ENCODE measurements around the gene SSR3. TPM values are rescaled to one million over a fixed set of nuclear protein-coding genes. Genes with fewer than 3 reads are reported as not detected.

SSR3 gene
- total RNA-seq, 4 donors from 2014 or later = 134 to 223 (median 176) TPM

DNA sequence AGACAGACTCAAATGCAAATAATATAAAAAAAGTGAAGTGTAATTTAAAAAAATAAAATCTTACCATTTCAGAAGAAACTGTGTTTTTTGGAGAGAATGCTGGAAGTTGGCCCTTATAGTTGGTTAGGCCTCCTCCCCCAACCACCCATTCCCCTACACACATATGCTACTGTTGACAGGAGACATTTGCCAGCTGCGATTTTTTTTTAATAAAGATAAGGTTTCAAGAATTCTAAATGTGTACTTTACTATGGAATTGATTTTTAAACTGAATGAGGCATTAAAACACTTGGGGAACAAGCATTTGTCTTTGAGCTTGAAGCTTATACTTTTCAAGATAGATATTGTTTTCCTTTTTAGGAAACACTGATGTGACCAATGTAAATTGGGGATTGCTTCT lies 4.4 kb upstream of the SSR3 start:
- H3K36me3 ChIP-seq = no peaks in the 10 kb centered on the region
- peaks cover 12 to 28% of the 10 kb centered on the region in 2 donors for H3K4me1 ChIP-seq
- no peak for DNase-seq
- H3K27me3 ChIP-seq = no peaks in the 10 kb centered on the region
- peak overlapping the region; percentile 3 to 53 (median 20) for H3K27ac ChIP-seq
- intact Hi-C loops (cut with DNase I) = loop anchor here (10.0 kb wide), 2 partner anchors 115 to 525 kb away; partner anchors contain the start of gene TIPARP
- TF ChIP-seq, protein P1, sequence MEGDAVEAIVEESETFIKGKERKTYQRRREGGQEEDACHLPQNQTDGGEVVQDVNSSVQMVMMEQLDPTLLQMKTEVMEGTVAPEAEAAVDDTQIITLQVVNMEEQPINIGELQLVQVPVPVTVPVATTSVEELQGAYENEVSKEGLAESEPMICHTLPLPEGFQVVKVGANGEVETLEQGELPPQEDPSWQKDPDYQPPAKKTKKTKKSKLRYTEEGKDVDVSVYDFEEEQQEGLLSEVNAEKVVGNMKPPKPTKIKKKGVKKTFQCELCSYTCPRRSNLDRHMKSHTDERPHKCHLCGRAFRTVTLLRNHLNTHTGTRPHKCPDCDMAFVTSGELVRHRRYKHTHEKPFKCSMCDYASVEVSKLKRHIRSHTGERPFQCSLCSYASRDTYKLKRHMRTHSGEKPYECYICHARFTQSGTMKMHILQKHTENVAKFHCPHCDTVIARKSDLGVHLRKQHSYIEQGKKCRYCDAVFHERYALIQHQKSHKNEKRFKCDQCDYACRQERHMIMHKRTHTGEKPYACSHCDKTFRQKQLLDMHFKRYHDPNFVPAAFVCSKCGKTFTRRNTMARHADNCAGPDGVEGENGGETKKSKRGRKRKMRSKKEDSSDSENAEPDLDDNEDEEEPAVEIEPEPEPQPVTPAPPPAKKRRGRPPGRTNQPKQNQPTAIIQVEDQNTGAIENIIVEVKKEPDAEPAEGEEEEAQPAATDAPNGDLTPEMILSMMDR (IDR thresholded peaks at IDR 0.05) = no peak
- no peak for TF ChIP-seq POLR2A (IDR thresholded peaks at IDR 0.05)
- 50 to 51% methylated on average over 1 of the region's 1 CpG for WGBS, 2 donors
- no peak overlapping the region for H3K4me3 ChIP-seq (replicated peaks in 1 of 3)
- H3K9me3 ChIP-seq = no peaks in the 10 kb centered on the region

DNA sequence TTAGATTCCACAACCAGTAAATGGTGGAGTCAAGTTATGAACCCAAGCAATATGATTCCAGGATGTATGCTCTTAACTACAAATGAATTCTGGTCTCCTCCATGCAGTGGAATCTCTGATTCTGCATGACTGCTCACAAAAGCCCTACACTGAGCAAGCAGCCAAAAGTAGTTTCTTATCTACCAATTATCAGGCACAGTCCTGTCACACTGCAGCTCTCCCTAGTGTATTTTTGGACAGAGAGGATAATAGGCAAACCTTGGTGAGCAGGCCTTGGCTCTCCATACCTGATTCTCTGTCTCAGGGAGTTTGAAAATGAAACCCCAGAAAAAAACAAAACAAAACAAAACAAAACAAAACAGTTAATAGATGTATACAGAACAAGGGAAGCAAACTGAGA lies 3.5 kb upstream of the SSR3 start:
- intact Hi-C loops (cut with DNase I) = loop anchor here (10.0 kb wide), 2 partner anchors 116 to 526 kb away; partner anchors contain the start of gene TIPARP
- H3K4me1 ChIP-seq = peaks cover 19 to 30% of the 10 kb centered on the region in 2 donors
- peak; percentile 38 to 46 for DNase-seq
- H3K9me3 ChIP-seq = no peaks in the 10 kb centered on the region
- TF ChIP-seq POLR2A (IDR thresholded peaks at IDR 0.05) = no peak
- TF ChIP-seq, protein P1 (IDR thresholded peaks at IDR 0.05) = no peak
- no peak overlapping the region for H3K4me3 ChIP-seq (replicated peaks in 1 of 3)
- no peaks in the 10 kb centered on the region for H3K27me3 ChIP-seq
- peak overlapping the region; percentile 3 to 53 (median 20) for H3K27ac ChIP-seq
- H3K36me3 ChIP-seq = no peaks in the 10 kb centered on the region

DNA sequence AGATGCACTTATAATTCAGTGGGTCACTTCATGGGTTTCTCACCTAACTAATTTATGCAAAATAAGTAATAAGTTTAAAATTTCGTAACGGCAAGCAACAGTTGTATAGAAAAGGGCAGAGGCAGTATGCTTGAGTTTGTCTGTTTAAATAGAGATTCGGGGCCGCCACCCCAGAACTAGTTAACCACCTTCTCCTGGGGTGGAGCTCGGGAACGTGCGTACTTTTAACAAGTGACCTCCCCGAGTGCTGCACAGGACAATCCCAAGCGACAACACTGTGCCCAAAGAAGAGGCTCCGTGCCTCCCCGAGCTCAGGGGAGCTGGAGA lies 439 bp downstream of the SSR3 start:
- intact Hi-C loops (cut with DNase I) = loop anchor here (10.0 kb wide), 2 partner anchors 120 to 530 kb away; partner anchors contain the start of gene TIPARP
- H3K4me1 ChIP-seq = peaks cover 39 to 53% of the 10 kb centered on the region in 2 donors

DNA sequence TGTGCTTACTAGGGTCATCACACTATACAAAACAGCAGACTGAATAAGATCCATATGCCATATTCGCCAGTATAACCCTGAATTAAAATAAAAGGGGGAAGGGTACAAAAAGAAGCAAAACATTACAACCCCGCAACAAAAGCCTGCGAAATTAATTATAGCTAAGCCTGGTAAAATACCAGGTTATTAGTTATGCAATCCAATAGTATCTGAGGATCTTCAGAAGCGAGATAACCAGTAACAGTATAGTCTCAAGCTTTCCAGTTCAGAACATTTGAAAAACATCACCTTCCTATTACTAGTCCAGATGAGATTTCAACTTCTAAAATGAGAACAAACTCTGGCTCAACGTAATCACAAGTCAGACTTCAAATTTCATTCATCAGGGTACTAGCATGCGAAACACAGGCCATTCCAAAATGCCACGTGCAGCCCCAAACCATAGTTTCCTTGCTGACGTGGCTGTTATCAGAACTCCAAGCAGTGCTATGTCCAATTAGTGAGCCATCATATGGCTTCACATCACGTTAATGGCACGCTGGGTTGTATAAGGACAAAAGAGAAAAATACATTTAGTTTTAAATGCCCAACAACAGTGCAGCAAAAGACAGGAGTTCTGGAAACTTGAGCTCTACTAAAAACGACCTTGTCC lies 1.1 kb downstream of the SSR3 start:
- no peak overlapping the region for H3K27ac ChIP-seq
- H3K9me3 ChIP-seq = no peaks in the 10 kb centered on the region
- peak overlapping the region; percentile 66 to 95 (median 83) for H3K4me3 ChIP-seq (replicated peaks in 1 of 3)
- no peaks in the 10 kb centered on the region for H3K27me3 ChIP-seq
- no peak for DNase-seq
- TF ChIP-seq, protein P1 (IDR thresholded peaks at IDR 0.05) = no peak
- TF ChIP-seq POLR2A (IDR thresholded peaks at IDR 0.05) = no peak
- H3K4me1 ChIP-seq = peaks cover 34 to 47% of the 10 kb centered on the region in 2 donors
- H3K36me3 ChIP-seq = peaks cover 0 to 6% of the 10 kb centered on the region in 2 donors
- WGBS, 2 donors = 30 to 31% methylated on average over 11 of the region's 11 CpGs
- intact Hi-C loops (cut with DNase I) = loop anchor here (10.0 kb wide), 2 partner anchors 121 to 531 kb away; partner anchors contain the start of gene TIPARP

More for the DNA sequence above, 439 bp downstream of the SSR3 start:
- Histone ChIP-seq H3K36me3 (peaks cover 0 to 2% of the 10 kb centered on the region in 2 donors), H3K4me3 (replicated peaks in 1 of 3) (peak overlapping the region; percentile 66 to 95 (median 83)), H3K27me3 (no peaks in the 10 kb centered on the region), H3K27ac (peak overlapping the region; percentile 76 to 86 (median 85)), H3K9me3 (no peaks in the 10 kb centered on the region)
- TF ChIP-seq, protein P1 (IDR thresholded peaks at IDR 0.05) = no peak
- no peak for TF ChIP-seq POLR2A (IDR thresholded peaks at IDR 0.05)
- WGBS, 2 donors = 0% methylated on average over 10 to 11 of the region's 11 CpGs
- no peak for DNase-seq

DNA sequence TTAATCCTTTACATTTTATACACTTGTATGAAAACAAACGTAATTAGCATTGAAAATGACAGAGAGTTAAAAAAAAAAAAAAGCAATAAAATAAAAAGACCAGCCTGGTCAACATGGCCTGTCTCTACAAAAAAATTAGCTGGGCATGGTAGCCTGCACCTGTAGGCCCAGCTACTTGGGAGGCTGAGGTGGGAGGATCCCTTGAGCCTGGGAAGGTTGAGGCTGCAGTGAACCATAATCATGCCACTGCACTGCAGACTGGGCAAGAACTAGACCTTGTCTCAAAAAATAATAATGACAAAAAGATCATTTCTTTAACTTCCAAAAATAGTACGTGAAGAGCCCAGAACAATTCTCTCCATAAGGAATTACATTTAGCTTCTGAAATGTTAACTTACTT lies 1.9 kb downstream of the SSR3 start:
- Histone ChIP-seq H3K4me3 (replicated peaks in 1 of 3) (peak overlapping the region in 1 of 3 donors; percentile 83), H3K27me3 (no peaks in the 10 kb centered on the region), H3K36me3 (peaks cover 0 to 15% of the 10 kb centered on the region in 2 donors), H3K27ac (no peak overlapping the region), H3K9me3 (no peaks in the 10 kb centered on the region), H3K4me1 (peaks cover 27 to 46% of the 10 kb centered on the region in 2 donors)
- WGBS, 2 donors = 73 to 85% methylated on average over 2 of the region's 2 CpGs
- no peak for DNase-seq
- no peak for TF ChIP-seq POLR2A (IDR thresholded peaks at IDR 0.05)
- TF ChIP-seq, protein P1 (IDR thresholded peaks at IDR 0.05) = no peak
- intact Hi-C loops (cut with DNase I) = loop anchor here (10.0 kb wide), 2 partner anchors 122 to 532 kb away; partner anchors contain the start of gene TIPARP

All from thyroid gland (tissue), 4 donors.